Measurements from ENCODE around the gene CAPN5. TPM values are rescaled to one million over a fixed set of nuclear protein-coding genes. Genes with fewer than 3 reads are reported as not detected.

The CAPN5 gene
- total RNA-seq, 1 experiment from 2014 or later: 22.3 TPM

DNA sequence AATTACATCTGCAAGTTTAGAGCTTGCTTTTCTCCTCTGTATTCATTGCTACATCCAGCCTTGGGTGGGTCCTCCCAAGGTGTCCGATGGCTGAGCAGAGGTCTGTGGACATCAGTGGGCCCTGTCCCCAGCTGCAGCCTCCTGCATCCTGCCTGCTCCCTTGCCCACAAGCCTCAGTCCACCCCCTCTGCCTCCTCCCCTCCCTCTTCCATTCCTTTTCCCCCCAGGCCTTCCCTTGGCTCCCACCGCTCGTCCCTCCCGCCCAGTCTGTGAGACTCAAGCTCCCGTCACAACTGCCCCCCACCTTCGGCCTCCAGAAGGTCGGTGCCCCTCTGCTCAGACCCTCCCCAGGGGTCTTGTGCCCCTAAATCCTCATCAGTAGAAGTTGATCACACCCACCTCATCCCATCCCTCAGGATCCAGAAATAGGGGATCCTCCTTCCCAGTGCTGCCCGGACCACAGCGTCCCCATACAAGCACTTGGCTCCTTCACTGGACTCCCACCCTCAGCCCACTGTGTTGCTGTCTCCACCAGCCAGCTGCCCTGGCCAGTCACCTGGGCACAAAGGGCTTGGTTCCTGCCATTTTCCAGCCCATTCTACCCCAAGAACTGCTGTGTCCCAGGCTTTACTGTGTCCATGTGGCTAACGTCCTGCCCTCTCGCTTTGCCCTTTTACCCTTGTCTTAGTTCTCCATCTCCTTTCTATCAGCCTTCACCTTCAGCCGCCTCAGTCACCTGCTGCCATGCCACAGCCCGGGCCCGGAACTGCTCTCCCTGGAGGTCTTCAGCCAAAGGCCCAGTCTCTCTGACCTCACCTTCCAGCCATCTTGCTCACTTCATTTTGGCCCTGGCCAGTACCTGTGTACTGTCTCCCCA, 33.6 kb downstream of the CAPN5 start:
- no peak overlapping the region for H3K27ac Mint-ChIP-seq (ENCODE audit: unreplicated experiment)
- no peaks in the 10 kb centered on the region for H3K27me3 Mint-ChIP-seq (ENCODE audit: unreplicated experiment)
- H3K4me1 Mint-ChIP-seq (ENCODE audit: low read depth, unreplicated experiment): peaks cover 21% of the 10 kb centered on the region
- intact Hi-C loops (cut with micrococcal nuclease; ENCODE audit: unreplicated experiment): no loop called here
- H3K9me3 Mint-ChIP-seq (ENCODE audit: low read depth, unreplicated experiment): no peaks in the 10 kb centered on the region
- no peak for DNase-seq
- BruUV-seq (replicated peaks): no TSS peak
- TF ChIP-seq, protein P1, sequence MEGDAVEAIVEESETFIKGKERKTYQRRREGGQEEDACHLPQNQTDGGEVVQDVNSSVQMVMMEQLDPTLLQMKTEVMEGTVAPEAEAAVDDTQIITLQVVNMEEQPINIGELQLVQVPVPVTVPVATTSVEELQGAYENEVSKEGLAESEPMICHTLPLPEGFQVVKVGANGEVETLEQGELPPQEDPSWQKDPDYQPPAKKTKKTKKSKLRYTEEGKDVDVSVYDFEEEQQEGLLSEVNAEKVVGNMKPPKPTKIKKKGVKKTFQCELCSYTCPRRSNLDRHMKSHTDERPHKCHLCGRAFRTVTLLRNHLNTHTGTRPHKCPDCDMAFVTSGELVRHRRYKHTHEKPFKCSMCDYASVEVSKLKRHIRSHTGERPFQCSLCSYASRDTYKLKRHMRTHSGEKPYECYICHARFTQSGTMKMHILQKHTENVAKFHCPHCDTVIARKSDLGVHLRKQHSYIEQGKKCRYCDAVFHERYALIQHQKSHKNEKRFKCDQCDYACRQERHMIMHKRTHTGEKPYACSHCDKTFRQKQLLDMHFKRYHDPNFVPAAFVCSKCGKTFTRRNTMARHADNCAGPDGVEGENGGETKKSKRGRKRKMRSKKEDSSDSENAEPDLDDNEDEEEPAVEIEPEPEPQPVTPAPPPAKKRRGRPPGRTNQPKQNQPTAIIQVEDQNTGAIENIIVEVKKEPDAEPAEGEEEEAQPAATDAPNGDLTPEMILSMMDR (IDR thresholded peaks at IDR 0.05; ENCODE audit: unreplicated experiment): no peak
- H3K4me3 Mint-ChIP-seq (ENCODE audit: low read depth, unreplicated experiment): no peak overlapping the region
- CTCF ChIA-PET: interaction anchor here (0.6 to 1.1 kb wide), 5 partner anchors 9 to 295 kb away, joined by 3 to 4 read pairs (median 3); no protein-coding TSS in a partner anchor
- peaks cover 10% of the 10 kb centered on the region for H3K36me3 Mint-ChIP-seq (ENCODE audit: insufficient read depth, unreplicated experiment)

DNA sequence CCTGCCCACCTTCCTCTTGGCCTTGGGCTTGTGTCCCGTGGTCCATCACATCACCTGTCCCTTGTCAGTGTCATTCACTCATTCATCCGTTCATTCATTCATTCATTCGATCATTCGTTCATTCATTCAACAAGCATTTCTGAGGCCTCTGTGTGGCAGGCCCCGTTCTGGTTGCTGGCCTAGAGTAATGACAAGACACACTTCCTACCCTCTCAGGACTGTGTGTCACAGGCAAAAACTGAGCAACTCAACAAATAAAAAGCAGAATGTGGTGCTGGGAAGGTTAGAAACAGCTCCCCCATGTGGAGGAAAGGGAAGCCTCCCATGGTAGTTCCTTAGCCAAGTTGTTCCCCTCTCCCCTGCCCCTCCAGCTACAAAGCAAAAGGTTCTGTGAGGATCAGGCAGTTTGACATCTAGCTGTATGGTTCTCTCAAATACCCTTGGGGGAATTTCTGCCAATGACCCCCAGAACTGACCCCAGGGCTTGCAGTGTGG, 34.3 kb downstream of the CAPN5 start:
- Mint-ChIP-seq H3K27ac (ENCODE audit: unreplicated experiment) (no peak overlapping the region), H3K27me3 (ENCODE audit: unreplicated experiment) (no peaks in the 10 kb centered on the region), H3K4me3 (ENCODE audit: low read depth, unreplicated experiment) (no peak overlapping the region), H3K9me3 (ENCODE audit: low read depth, unreplicated experiment) (no peaks in the 10 kb centered on the region), H3K4me1 (ENCODE audit: low read depth, unreplicated experiment) (peaks cover 16% of the 10 kb centered on the region), H3K36me3 (ENCODE audit: insufficient read depth, unreplicated experiment) (peaks cover 10% of the 10 kb centered on the region)
- intact Hi-C loops (cut with micrococcal nuclease; ENCODE audit: unreplicated experiment): no loop called here
- DNase-seq: peak; percentile 29
- CTCF ChIA-PET: interaction anchor here (0.9 to 1.1 kb wide), 3 partner anchors 10 to 181 kb away, joined by 3 to 4 read pairs (median 3); no protein-coding TSS in a partner anchor
- TF ChIP-seq, protein P1 (IDR thresholded peaks at IDR 0.05; ENCODE audit: unreplicated experiment): peak; percentile 37
- BruUV-seq (replicated peaks): no TSS peak

DNA sequence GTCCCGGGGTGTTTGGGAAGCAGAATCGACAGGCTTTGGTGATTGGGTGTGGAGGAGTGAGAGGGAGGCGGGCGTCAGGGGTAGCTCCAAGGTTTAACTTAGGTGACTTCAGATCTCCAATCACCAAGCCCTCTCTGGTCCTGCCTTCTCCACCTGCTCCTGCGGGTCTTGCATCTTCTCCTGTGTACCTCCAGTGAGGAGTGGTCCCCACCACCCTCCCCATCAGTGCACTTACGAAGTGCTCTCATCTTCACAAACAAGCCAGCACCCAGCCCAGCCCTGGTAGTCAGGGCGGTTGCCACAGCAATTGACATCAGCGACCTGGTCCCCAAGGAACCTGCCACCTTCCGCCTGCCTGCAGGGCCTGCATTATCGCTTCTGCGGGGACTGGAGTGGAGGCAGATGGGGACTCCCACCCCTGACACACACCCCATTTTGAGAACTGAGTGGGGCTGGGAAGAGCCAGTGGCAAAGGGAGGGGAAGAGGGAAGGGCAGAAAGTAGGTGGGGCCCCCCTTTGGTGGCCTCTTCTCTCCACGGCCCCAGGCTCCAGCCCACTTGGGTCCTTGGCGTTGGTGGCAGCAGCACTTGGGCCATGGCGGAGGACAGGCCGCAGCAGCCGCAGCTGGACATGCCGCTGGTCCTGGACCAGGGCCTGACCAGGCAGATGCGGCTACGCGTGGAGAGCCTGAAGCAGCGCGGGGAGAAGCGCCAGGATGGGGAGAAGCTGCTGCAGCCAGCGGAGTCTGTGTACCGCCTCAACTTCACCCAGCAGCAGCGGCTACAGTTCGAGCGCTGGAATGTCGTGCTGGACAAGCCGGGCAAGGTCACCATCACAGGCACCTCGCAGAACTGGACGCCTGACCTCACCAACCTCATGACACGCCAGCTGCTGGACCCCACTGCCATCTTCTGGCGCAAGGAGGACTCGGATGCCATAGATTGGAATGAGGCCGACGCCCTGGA, 35.8 kb downstream of the CAPN5 start, which contains the start of gene OMP:
TSS of gene OMP (plus strand) at position 595 of the 965 bp plus-strand sequence. CDS start at position 595, 0 bp downstream.
- DNase-seq: no peak
- Mint-ChIP-seq H3K27ac (ENCODE audit: unreplicated experiment) (no peak within 1 kb of the TSS), H3K36me3 (ENCODE audit: insufficient read depth, unreplicated experiment) (peaks cover 10% of the 10 kb centered on the region), H3K9me3 (ENCODE audit: low read depth, unreplicated experiment) (no peaks in the 10 kb centered on the region), H3K27me3 (ENCODE audit: unreplicated experiment) (no peaks in the 10 kb centered on the region), H3K4me1 (ENCODE audit: low read depth, unreplicated experiment) (peaks cover 15% of the 10 kb centered on the region), H3K4me3 (ENCODE audit: low read depth, unreplicated experiment) (no peak within 1 kb of the TSS)
- intact Hi-C loops (cut with micrococcal nuclease; ENCODE audit: unreplicated experiment): no loop called here
- CTCF ChIA-PET: interaction anchor here (0.7 kb wide), 1 partner anchor 1723 kb away, joined by 3 read pairs; no protein-coding TSS in a partner anchor
- no TSS peak for BruUV-seq (replicated peaks)
- TF ChIP-seq, protein P1 (IDR thresholded peaks at IDR 0.05; ENCODE audit: unreplicated experiment): no peak

DNA sequence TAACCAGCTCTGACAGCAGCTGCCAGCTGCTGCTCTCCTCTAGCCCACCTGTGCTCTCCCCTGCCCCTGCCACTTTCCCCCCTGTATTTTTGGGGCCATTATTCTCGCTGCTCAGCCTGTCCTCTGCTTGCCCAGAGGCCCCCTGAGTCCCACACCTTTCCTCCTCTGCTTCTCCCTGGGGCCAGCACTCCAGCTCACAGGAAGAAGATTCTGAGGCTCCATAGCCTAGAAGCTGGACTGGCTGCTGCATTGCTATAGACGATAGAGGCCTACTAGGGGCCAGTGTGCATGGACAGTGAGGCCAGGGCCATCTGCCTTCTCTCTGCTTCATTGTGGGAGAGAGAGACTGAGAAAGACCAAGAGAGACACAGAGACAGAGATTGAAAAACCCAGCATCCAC, 36.5 kb downstream of the CAPN5 start:
- CTCF ChIA-PET: no interaction called here
- DNase-seq: no peak
- intact Hi-C loops (cut with micrococcal nuclease; ENCODE audit: unreplicated experiment): no loop called here
- Mint-ChIP-seq H3K4me3 (ENCODE audit: low read depth, unreplicated experiment) (no peak overlapping the region), H3K9me3 (ENCODE audit: low read depth, unreplicated experiment) (no peaks in the 10 kb centered on the region), H3K27me3 (ENCODE audit: unreplicated experiment) (no peaks in the 10 kb centered on the region), H3K4me1 (ENCODE audit: low read depth, unreplicated experiment) (peaks cover 23% of the 10 kb centered on the region), H3K27ac (ENCODE audit: unreplicated experiment) (no peak overlapping the region), H3K36me3 (ENCODE audit: insufficient read depth, unreplicated experiment) (peaks cover 13% of the 10 kb centered on the region)
- TF ChIP-seq, protein P1 (IDR thresholded peaks at IDR 0.05; ENCODE audit: unreplicated experiment): no peak
- BruUV-seq (replicated peaks): no TSS peak

Data from Calu3 (cell line).